Measurements from ENCODE around the gene SLFN11. TPM values are rescaled to one million over a fixed set of nuclear protein-coding genes. Genes with fewer than 3 reads are reported as not detected.
A peak's percentile ranks its signal among the peaks of the same experiment; 100 is the strongest.

Gene SLFN11
- total and polyA plus RNA-seq, 2 of the 4 experiments (the other 2 are of a cell fraction): 29.9 to 144 TPM

DNA sequence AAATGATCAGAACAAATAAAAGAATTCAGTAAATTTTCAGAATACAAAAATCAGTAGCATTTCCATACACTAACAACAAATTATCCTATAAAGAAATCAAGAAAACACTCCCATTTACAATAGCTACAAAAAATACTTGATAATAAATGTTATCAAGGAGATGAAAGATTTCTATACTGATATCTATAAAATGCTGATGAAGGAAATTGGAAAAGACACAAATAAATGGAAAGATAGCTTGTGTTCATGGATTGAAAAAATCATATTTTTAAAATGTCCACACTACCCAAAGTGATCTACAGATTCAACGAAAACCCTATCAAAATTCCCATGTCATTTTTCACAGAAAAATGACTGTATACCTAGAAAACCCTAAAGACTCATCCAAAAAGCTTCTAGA is 40.8 kb upstream of the SLFN11 start:
- ATAC-seq (ENCODE audit: low read depth): no peak

More for the DNA sequence above, 40.8 kb upstream of the SLFN11 start:
- peaks cover 6 to 10% of the 10 kb centered on the region in 2 experiments for H3K79me1 ChIP-seq (ENCODE audit: low read depth in 1 of 2, low read length in 2 of 2)
- H2BK120ac ChIP-seq (ENCODE audit: low read depth, low read length): no peak overlapping the region
- no peaks in the 10 kb centered on the region for H3K27me3 ChIP-seq (ENCODE audit: control insufficient read depth, insufficient read depth, low read length)
- H2BK5ac ChIP-seq (ENCODE audit: low read depth, low read length, poor library complexity, severe bottlenecking): no peak overlapping the region
- no peak overlapping the region for H3K4me2 ChIP-seq (ENCODE audit: low read depth, low read length)
- no peak overlapping the region for H3K27ac ChIP-seq (ENCODE audit: insufficient read depth, low read length)
- TF ChIP-seq MAFK (IDR thresholded peaks at IDR 0.05; ENCODE audit: low read depth, low read length) (0 out of 2 replicates have a peak, but pooled peaks have one; percentile 24), CEBPB (IDR thresholded peaks at IDR 0.05; ENCODE audit: low read depth, low read length) (no peak), RFX5 (IDR thresholded peaks at IDR 0.05; ENCODE audit: low read depth, low read length) (no peak), SMC3 (IDR thresholded peaks at IDR 0.05; ENCODE audit: low read depth, low read length) (no peak), FOS (IDR thresholded peaks at IDR 0.05; ENCODE audit: low read depth, low read length) (no peak), NFE2L2 (IDR thresholded peaks at IDR 0.05; ENCODE audit: low read depth, low read length) (no peak)
- TF ChIP-seq, protein P1, sequence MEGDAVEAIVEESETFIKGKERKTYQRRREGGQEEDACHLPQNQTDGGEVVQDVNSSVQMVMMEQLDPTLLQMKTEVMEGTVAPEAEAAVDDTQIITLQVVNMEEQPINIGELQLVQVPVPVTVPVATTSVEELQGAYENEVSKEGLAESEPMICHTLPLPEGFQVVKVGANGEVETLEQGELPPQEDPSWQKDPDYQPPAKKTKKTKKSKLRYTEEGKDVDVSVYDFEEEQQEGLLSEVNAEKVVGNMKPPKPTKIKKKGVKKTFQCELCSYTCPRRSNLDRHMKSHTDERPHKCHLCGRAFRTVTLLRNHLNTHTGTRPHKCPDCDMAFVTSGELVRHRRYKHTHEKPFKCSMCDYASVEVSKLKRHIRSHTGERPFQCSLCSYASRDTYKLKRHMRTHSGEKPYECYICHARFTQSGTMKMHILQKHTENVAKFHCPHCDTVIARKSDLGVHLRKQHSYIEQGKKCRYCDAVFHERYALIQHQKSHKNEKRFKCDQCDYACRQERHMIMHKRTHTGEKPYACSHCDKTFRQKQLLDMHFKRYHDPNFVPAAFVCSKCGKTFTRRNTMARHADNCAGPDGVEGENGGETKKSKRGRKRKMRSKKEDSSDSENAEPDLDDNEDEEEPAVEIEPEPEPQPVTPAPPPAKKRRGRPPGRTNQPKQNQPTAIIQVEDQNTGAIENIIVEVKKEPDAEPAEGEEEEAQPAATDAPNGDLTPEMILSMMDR (conservative IDR thresholded peaks at IDR 0.05; ENCODE audit: low read depth, low read length): no peak
- H3K9ac ChIP-seq (ENCODE audit: low read depth, low read length): no peak overlapping the region
- no peak overlapping the region for H3K56ac ChIP-seq (ENCODE audit: extremely low read depth, insufficient read depth, low read length)
- POLR2A ChIA-PET (ENCODE audit: unreplicated experiment): no interaction called here
- H2BK15ac ChIP-seq (ENCODE audit: low read depth, low read length): no peak overlapping the region
- dilution Hi-C loops (cut with HindIII; ENCODE audit: low sequenced_read_pairs, unreplicated experiment) (no loop called here), in situ Hi-C loops (cut with MboI; ENCODE audit: low sequenced_read_pairs) (no loop called here), intact Hi-C loops (cut with micrococcal nuclease) (no loop called here)
- no peak overlapping the region for H2AK9ac ChIP-seq (replicated peaks; ENCODE audit: low read depth, low read length, poor library complexity)
- DNase-seq: no peak
- H3K9me1 ChIP-seq (ENCODE audit: insufficient read depth, low read length): no peaks in the 10 kb centered on the region
- H3K4me1 ChIP-seq (ENCODE audit: control insufficient read depth, insufficient read depth, low read length): no peaks in the 10 kb centered on the region
- H4K5ac ChIP-seq (ENCODE audit: low read depth, low read length): no peak overlapping the region
- H3K36me3 ChIP-seq (ENCODE audit: control insufficient read depth, insufficient read depth, low read length): peaks cover 18% of the 10 kb centered on the region
- no peak overlapping the region for H3K18ac ChIP-seq (ENCODE audit: low read depth, low read length)
- no peaks in the 10 kb centered on the region for H3K9me3 ChIP-seq (ENCODE audit: control insufficient read depth, insufficient read depth, low read length)
- no peak overlapping the region for H4K91ac ChIP-seq (ENCODE audit: insufficient read depth, low read depth, low read length)
- no peak overlapping the region for H3K23ac ChIP-seq (ENCODE audit: low read depth, low read length)
- no CpG with 5 or more reads among the region's 1 CpG for WGBS, 2 experiments (ENCODE audit: extremely low coverage in 2 of 2, insufficient read length in 1 of 2)
- H3K14ac ChIP-seq (replicated peaks; ENCODE audit: low read depth, low read length): no peak overlapping the region
- no peak overlapping the region for H2BK20ac ChIP-seq (ENCODE audit: low read depth, low read length)
- no TSS peak for BruUV-seq (replicated peaks)
- CTCF ChIA-PET: no interaction called here
- no peak overlapping the region for H4K8ac ChIP-seq (ENCODE audit: low read depth in 2 of 2, low read length in 2 of 2)
- no peak overlapping the region for H3K4me3 ChIP-seq (ENCODE audit: insufficient read depth, low read depth, low read length)
- no peak overlapping the region for H2AFZ ChIP-seq (replicated peaks; ENCODE audit: low read length, poor library complexity)
- no peaks in the 10 kb centered on the region for H4K20me1 ChIP-seq (ENCODE audit: insufficient read depth, low read length)
- no peak overlapping the region for H2AK5ac ChIP-seq (ENCODE audit: low read depth, low read length)
- no peak overlapping the region for H3K4ac ChIP-seq (ENCODE audit: low read depth, low read length)

Measured in IMR-90 (cell line).